SK-N-SH (cell line): ENCODE data around the gene UQCRC1. TPM values are rescaled to one million over a fixed set of nuclear protein-coding genes. Genes with fewer than 3 reads are reported as not detected.

Experiments used
- CTCF ChIA-PET: fragments of 300-600, 350-600 bp; formaldehyde crosslinking; extraction: SDS; loops from one replicate; lab custom pipeline; 2021; lab: Yijun Ruan, JAX
- POLR2A ChIA-PET: fragments of 350-600 bp; sonication (Branson Sonifier 250); formaldehyde crosslinking; extraction: SDS; loops from one replicate; lab custom pipeline; 2020; ENCODE audit warnings: antibody characterized with exemption, inconsistent platforms; lab: Yijun Ruan, JAX
- DNase-seq: peaks from one replicate; pipeline ENCODE4 v3.0.0; 2012
- H2AFZ ChIP-seq: fragments of 200-600 bp; sonication (generic); 2 replicates; pipeline ENCODE4 v1.8.1; 2016; ENCODE audit warnings: antibody characterized with exemption, mild to moderate bottlenecking, low read depth
- H3F3A ChIP-seq: fragments of 200-600 bp; sonication (generic); replicated peaks from 2 replicates; pipeline ENCODE3; 2016; ENCODE audit warnings: antibody characterized with exemption, mild to moderate bottlenecking; ENCODE audit not compliant: insufficient read depth
- H3K27ac ChIP-seq, 2 experiments: fragments of 200-500 bp in 1 of 2; fragments of 200-600 bp in 1 of 2; sonication (Bioruptor generic) in 1 of 2; sonication (generic), shearing (Covaris generic) in 1 of 2; 2 replicates each; pipeline versions ENCODE4 v1.5.1 to v1.6.1; 2014 to 2016; ENCODE audit warnings: low read depth in 2 of 2, inconsistent platforms in 1 of 2, low read length in 1 of 2, mild to moderate bottlenecking in 1 of 2, mixed read lengths in 1 of 2
- H3K27me3 ChIP-seq: fragments of 200-600 bp; sonication (generic), shearing (Covaris generic); 2 replicates; pipeline ENCODE4 v1.6.1; 2016; ENCODE audit warnings: mixed run types; ENCODE audit not compliant: insufficient read depth
- H3K36me3 ChIP-seq, 2 experiments: fragments of 200-500 bp in 1 of 2; fragments of 200-600 bp in 1 of 2; sonication (Bioruptor generic) in 1 of 2; sonication (generic) in 1 of 2; replicated peaks in 1 of 2; 2 replicates each; pipeline versions ENCODE3 to v1.5.1; 2014 to 2016; ENCODE audit warnings: low read length in 1 of 2, mild to moderate bottlenecking in 1 of 2; ENCODE audit not compliant: insufficient read depth in 2 of 2, control insufficient read depth in 1 of 2
- H3K4me1 ChIP-seq, 2 experiments: fragments of 200-500 bp in 1 of 2; fragments of 200-600 bp in 1 of 2; sonication (Bioruptor generic) in 1 of 2; sonication (generic), shearing (Covaris generic) in 1 of 2; 2 replicates each; pipeline versions ENCODE4 v1.5.1 to v1.6.1; 2014 to 2016; ENCODE audit warnings: low read depth in 1 of 2, low read length in 1 of 2, mixed run types in 1 of 2; ENCODE audit not compliant: insufficient read depth in 2 of 2, control insufficient read depth in 1 of 2
- H3K4me2 ChIP-seq: fragments of 200-600 bp; sonication (generic), shearing (Covaris generic); 2 replicates; pipeline ENCODE4 v1.6.1; 2017; ENCODE audit warnings: mixed run types
- H3K4me3 ChIP-seq, 2 experiments: fragments of 200-500 bp in 1 of 2; fragments of 200-600 bp in 1 of 2; sonication (Bioruptor generic) in 1 of 2; sonication (generic), shearing (Covaris generic) in 1 of 2; 2 replicates each; pipeline versions ENCODE4 v1.5.1 to v1.8.1; 2014 to 2016; ENCODE audit warnings: low read depth in 2 of 2, inconsistent platforms in 1 of 2, low read length in 1 of 2, mild to moderate bottlenecking in 1 of 2, mixed read lengths in 1 of 2, moderate library complexity in 1 of 2
- H3K79me2 ChIP-seq: fragments of 200-600 bp; sonication (generic); 2 replicates; pipeline ENCODE4 v1.8.1; 2017; ENCODE audit warnings: mild to moderate bottlenecking; ENCODE audit not compliant: insufficient read depth
- H3K9ac ChIP-seq: fragments of 200-600 bp; sonication (generic); 2 replicates; pipeline ENCODE4 v1.6.1; 2017; ENCODE audit warnings: mixed run types
- H3K9me2 ChIP-seq: fragments of 200-600 bp; sonication (generic); 2 replicates; pipeline ENCODE4 v1.6.1; 2017; ENCODE audit warnings: mixed run types
- H3K9me3 ChIP-seq: fragments of 200-600 bp; sonication (generic); 2 replicates; pipeline ENCODE4 v1.6.1; 2017; ENCODE audit warnings: mixed run types, mild to moderate bottlenecking, moderate library complexity
- H4K20me1 ChIP-seq: fragments of 200-600 bp; sonication (generic); 2 replicates; pipeline ENCODE4 v1.6.1; 2017; ENCODE audit warnings: mild to moderate bottlenecking, mixed run types; ENCODE audit not compliant: insufficient read depth
- EP300 ChIP-seq, 2 experiments: IDR thresholded peaks; 2 replicates each; pipeline versions ENCODE4 v1.4.0 to v1.6.1; 2012; ENCODE audit warnings: borderline replicate concordance in 1 of 2, low read depth in 1 of 2, low read length in 1 of 2
- EZH2phosphoT487 ChIP-seq: fragments of 200-600 bp; sonication (generic); IDR thresholded peaks from 2 replicates; pipeline ENCODE4 v1.6.1; 2017; ENCODE audit warnings: low read depth, mixed run types, mild to moderate bottlenecking, antibody characterized with exemption, moderate library complexity, borderline replicate concordance
- FOSL2 ChIP-seq: IDR thresholded peaks from 2 replicates; pipeline ENCODE4 v1.4.0; 2012; ENCODE audit warnings: low read depth, mild to moderate bottlenecking, moderate library complexity, borderline replicate concordance
- GATA2 ChIP-seq: sonication (generic); formaldehyde crosslinking; IDR thresholded peaks from 2 replicates; pipeline ENCODE4 v1.5.0; 2020; ENCODE audit warnings: mild to moderate bottlenecking, missing genetic modification reagents
- JUND ChIP-seq: IDR thresholded peaks from 2 replicates; pipeline ENCODE4 v1.4.0; 2012
- NFIC ChIP-seq: IDR thresholded peaks from 2 replicates; pipeline ENCODE4 v1.4.0; 2012; ENCODE audit warnings: borderline replicate concordance
- TAF1 ChIP-seq: IDR thresholded peaks from 2 replicates; pipeline ENCODE4 v1.6.1; 2012; ENCODE audit warnings: low read depth, mild to moderate bottlenecking, low read length, moderate library complexity, borderline replicate concordance
- TCF12 ChIP-seq: IDR thresholded peaks from 2 replicates; pipeline ENCODE4 v1.4.0; 2012
- TEAD4 ChIP-seq: IDR thresholded peaks from 2 replicates; pipeline ENCODE4 v1.4.0; 2012; ENCODE audit warnings: mild to moderate bottlenecking, borderline replicate concordance; ENCODE audit not compliant: insufficient read depth
- YY1 ChIP-seq: IDR thresholded peaks from 2 replicates; pipeline ENCODE4 v1.4.0; 2012; ENCODE audit warnings: low read depth, mild to moderate bottlenecking
- WGBS: methylation state at CpG from one replicate; pipeline ENCODE4 v1.1.6; 2017; ENCODE audit warnings: low lambda C conversion rate; 5-methylcytosine and 5-hydroxymethylcytosine counted together
- polyA plus RNA-seq, 3 experiments: library from polyadenylated mRNA; depleted of rRNA; stranded (reverse); fragments of >200 nt; gene quantifications; 2 replicates each; pipeline ENCODE4 v1.2.3, GENCODE V29; 2012
- TF ChIP-seq, protein P1 (sequence below): fragments of 200-600 bp; sonication (generic); IDR thresholded peaks from 2 replicates; pipeline ENCODE4 v1.6.1; 2017; ENCODE audit warnings: antibody characterized with exemption, mild to moderate bottlenecking, moderate library complexity
- TF ChIP-seq, protein P2 (sequence below): fragments of 150-350 bp; IDR thresholded peaks from 2 replicates; pipeline ENCODE4 v1.6.1; 2017; ENCODE audit warnings: antibody characterized with exemption, low read length, low read depth, borderline replicate concordance

UQCRC1 gene
- polyA plus RNA-seq, 1 of the 3 experiments (the other 2 are of a cell fraction), result 284 TPM

DNA sequence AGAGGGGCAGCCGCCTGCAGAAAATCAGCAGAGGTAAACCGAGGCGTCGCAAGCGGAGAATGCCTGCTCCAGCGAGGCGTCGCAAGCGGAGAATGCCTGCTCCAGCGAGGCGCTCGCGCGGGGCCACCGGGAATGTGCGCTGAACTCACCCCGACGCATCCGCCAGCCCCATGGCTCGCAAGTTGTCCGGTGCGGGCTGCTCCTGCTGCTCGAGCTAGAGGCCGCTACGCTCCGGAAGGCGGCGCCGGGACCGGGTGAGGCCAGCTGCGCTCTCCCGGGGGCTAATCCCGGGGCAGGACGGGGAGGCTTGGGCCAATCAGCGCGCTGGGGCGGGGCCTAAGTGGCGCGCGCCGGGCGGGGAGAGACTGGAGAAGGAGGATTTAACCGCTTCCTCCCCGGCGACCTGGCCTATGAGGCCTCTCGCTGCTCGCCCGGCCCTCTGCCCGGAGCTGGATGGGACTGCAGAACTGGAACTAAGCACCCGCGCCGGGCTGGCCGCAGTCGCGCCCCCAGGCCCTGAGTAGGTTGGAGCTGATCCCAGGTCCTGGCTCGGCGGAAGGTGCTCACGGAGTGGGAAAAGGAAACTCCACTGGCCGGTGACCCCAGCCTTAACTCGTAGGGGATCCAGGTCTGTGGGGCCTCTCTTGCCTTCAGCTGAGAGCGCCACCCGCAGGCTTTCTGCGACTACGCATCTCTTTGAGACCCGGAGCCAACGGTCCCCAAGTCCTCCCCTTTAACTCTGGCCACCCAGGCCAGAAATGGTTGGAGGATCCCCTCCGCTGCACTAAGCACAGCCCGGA lies 26.0 kb upstream of the UQCRC1 start, which contains the start of gene SLC26A6 (continued):
- TF ChIP-seq, protein P1, sequence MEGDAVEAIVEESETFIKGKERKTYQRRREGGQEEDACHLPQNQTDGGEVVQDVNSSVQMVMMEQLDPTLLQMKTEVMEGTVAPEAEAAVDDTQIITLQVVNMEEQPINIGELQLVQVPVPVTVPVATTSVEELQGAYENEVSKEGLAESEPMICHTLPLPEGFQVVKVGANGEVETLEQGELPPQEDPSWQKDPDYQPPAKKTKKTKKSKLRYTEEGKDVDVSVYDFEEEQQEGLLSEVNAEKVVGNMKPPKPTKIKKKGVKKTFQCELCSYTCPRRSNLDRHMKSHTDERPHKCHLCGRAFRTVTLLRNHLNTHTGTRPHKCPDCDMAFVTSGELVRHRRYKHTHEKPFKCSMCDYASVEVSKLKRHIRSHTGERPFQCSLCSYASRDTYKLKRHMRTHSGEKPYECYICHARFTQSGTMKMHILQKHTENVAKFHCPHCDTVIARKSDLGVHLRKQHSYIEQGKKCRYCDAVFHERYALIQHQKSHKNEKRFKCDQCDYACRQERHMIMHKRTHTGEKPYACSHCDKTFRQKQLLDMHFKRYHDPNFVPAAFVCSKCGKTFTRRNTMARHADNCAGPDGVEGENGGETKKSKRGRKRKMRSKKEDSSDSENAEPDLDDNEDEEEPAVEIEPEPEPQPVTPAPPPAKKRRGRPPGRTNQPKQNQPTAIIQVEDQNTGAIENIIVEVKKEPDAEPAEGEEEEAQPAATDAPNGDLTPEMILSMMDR, result peak; percentile 76
- TF ChIP-seq, protein P2, sequence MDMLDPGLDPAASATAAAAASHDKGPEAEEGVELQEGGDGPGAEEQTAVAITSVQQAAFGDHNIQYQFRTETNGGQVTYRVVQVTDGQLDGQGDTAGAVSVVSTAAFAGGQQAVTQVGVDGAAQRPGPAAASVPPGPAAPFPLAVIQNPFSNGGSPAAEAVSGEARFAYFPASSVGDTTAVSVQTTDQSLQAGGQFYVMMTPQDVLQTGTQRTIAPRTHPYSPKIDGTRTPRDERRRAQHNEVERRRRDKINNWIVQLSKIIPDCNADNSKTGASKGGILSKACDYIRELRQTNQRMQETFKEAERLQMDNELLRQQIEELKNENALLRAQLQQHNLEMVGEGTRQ, result no peak
- TF ChIP-seq TAF1 (peak; percentile 85), EP300 (IDR thresholded peaks at IDR 0.05; ENCODE audit: borderline replicate concordance in 1 of 2, low read depth in 1 of 2, low read length in 1 of 2) (no peak; a peak in 1 of 4 replicates), EZH2phosphoT487 (no peak), NFIC (no peak), JUND (no peak), GATA2 (CRISPR knock-in tag) (no peak), TEAD4 (no peak), TCF12 (no peak)

DNA sequence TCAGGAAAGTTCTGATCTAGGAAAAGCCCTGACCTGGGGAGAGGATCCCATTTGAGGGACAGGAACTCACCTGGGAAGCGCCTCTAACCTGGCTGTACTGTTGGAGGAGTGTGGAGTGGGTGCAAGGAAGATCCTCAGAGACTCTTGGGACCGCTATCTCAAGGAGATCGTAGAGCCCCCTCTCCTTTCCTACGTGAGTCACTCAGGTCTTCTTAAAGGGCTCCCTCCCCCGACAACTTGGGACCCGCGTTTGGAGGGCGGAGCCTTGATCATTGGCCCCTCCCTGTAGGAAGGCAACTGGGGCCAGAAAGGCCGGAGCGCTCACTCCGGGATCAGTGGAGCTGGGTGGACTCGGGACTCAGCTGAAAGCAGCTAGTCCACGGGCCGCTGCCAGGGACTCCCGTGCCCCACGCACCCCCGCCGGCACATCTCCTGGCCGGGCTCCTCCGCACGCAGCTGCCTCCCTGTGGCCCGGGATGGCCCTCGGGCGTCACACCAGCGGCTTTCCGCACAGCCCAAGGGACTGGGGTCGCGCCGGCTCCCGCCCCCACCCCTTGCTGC lies 25.3 kb upstream of the UQCRC1 start:
- peak; percentile 83 for DNase-seq
- Histone ChIP-seq H3K9me2 (no peaks in the 10 kb centered on the region), H3K79me2 (peaks cover 27% of the 10 kb centered on the region), H3K36me3 (peaks cover 0 to 43% of the 10 kb centered on the region in 2 experiments), H3K4me2 (peak overlapping the region; percentile 100), H3K27ac (peak overlapping the region; percentile 72 to 85), H3K9ac (peak overlapping the region; percentile 89), H3F3A (no peaks in the 10 kb centered on the region), H3K4me3 (peak overlapping the region; percentile 96 to 99), H3K9me3 (no peaks in the 10 kb centered on the region), H3K4me1 (peaks cover 16 to 23% of the 10 kb centered on the region in 2 experiments), H4K20me1 (peaks cover 14% of the 10 kb centered on the region; the same call in 1 of the 2 replicates), H3K27me3 (no peaks in the 10 kb centered on the region), H2AFZ (peak overlapping the region; percentile 63)
- 0% methylated on average over 20 of the region's 30 CpGs for WGBS
- CTCF ChIA-PET, result interaction anchor here (0.8 to 6.9 kb wide), 18 partner anchors 9 to 440 kb away, joined by 3 to 40 read pairs (median 8); partner anchors contain the start of genes CELSR3, NCKIPSD, PFKFB4 and TMEM89
- POLR2A ChIA-PET, result interaction anchor here (0.7 to 2.0 kb wide), 9 partner anchors 11 to 460 kb away, joined by 3 to 15 read pairs (median 3); partner anchors contain the start of genes CELSR3, NDUFAF3 and UQCRC1
- no peak for TF ChIP-seq YY1
- TF ChIP-seq FOSL2, result 0 out of 2 replicates have a peak, but pooled peaks have one; percentile 22
